ENCODE data around the gene ZNF154. TPM values are rescaled to one million over a fixed set of nuclear protein-coding genes. Genes with fewer than 3 reads are reported as not detected.
A peak's percentile ranks its signal among the peaks of the same experiment; 100 is the strongest.

The ZNF154 gene
- total RNA-seq, 1 experiment from 2014 or later, result not detected

DNA sequence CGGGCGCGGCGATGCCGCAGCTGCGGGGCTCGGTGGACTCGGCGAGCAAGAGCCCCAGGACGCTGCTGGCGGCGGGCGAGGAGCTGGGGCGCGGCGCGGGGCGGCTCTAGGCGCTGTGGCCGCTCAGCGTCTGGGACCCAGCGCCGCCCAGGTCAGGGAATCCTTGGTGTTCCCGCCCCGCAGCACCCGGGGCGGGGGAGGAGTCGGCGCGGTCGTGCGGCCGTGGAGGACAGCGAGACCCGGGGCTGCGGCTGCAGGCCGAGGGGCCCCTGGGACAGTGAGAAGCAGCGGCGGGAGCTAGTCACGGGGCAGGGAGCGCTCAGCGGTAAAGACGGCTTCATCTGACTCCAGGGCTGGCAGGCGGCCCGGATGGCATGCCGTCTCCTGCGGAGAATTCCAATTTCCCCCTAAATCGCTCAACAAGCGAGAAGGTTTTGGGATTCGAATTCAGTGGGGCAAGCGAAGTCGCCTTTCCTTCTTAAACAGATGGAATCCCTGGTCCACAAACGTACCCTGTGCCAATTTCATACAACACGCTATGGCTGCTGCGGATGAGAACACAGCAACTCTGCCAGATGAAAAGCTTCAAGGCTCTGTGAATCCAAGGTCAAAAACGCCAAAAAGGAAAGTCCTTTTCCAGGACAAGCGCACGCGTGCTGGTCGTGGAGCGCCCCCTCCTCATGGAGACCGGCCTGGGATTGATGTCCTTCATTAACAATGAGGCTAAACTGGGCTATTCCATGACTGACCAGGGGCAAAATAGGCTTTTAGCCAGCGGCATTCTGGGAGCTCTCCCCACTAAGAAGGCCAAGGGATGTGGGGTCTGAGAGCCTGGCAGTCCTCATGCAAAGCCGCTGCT, 44.5 kb downstream of the ZNF154 start:
- peak overlapping the region; percentile 92 for H3K4me2 ChIP-seq (ENCODE audit: low read length)
- DNase-seq (peak; percentile 31), ATAC-seq (peak; percentile 92)
- H3K4me1 ChIP-seq (ENCODE audit: insufficient read depth, low read length), result 0 out of 2 replicates have a peak, but pooled peaks cover 4% of the 10 kb centered on the region
- TF ChIP-seq EZH2 (IDR thresholded peaks at IDR 0.05; ENCODE audit: low read length, unreplicated experiment), result no peak
- TF ChIP-seq EZH2phosphoT487 (IDR thresholded peaks at IDR 0.05; ENCODE audit: borderline replicate concordance, low read length), result no peak
- TF ChIP-seq, protein P1, sequence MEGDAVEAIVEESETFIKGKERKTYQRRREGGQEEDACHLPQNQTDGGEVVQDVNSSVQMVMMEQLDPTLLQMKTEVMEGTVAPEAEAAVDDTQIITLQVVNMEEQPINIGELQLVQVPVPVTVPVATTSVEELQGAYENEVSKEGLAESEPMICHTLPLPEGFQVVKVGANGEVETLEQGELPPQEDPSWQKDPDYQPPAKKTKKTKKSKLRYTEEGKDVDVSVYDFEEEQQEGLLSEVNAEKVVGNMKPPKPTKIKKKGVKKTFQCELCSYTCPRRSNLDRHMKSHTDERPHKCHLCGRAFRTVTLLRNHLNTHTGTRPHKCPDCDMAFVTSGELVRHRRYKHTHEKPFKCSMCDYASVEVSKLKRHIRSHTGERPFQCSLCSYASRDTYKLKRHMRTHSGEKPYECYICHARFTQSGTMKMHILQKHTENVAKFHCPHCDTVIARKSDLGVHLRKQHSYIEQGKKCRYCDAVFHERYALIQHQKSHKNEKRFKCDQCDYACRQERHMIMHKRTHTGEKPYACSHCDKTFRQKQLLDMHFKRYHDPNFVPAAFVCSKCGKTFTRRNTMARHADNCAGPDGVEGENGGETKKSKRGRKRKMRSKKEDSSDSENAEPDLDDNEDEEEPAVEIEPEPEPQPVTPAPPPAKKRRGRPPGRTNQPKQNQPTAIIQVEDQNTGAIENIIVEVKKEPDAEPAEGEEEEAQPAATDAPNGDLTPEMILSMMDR (conservative IDR thresholded peaks at IDR 0.05; ENCODE audit: low read depth, low read length), result no peak
- no peaks in the 10 kb centered on the region for H3F3A ChIP-seq (ENCODE audit: low read length, unreplicated experiment)
- H3K9me2 ChIP-seq (replicated peaks; ENCODE audit: low read length), result no peaks in the 10 kb centered on the region
- no peaks in the 10 kb centered on the region for H4K20me1 ChIP-seq (ENCODE audit: low read length)
- no peak overlapping the region for H3K27ac ChIP-seq (ENCODE audit: low read length)
- POLR2A ChIA-PET (ENCODE audit: unreplicated experiment), result no interaction called here
- peak overlapping the region; percentile 71 for H3K4me3 ChIP-seq (ENCODE audit: low read length)
- H3K36me3 ChIP-seq (ENCODE audit: low read depth, low read length), result no peaks in the 10 kb centered on the region
- H3K27me3 ChIP-seq (ENCODE audit: low read length), result peaks cover 14% of the 10 kb centered on the region; the same call in 1 of the 2 replicates
- intact Hi-C loops (cut with micrococcal nuclease), result no loop called here
- H3K9ac ChIP-seq (ENCODE audit: low read length), result no peak overlapping the region
- no TSS peak for BruUV-seq (replicated peaks)
- CTCF ChIA-PET, result no interaction called here
- peak overlapping the region; percentile 91 for H2AFZ ChIP-seq (ENCODE audit: low read length)
- no peaks in the 10 kb centered on the region for H3K79me2 ChIP-seq (ENCODE audit: low read length)
- H3K9me3 ChIP-seq (ENCODE audit: low read length), result no peaks in the 10 kb centered on the region

GRCh38 chr19:57656346-57656745, 52.7 kb downstream of the ZNF154 start:
- no peak overlapping the region for H3K9ac ChIP-seq (ENCODE audit: low read length)
- TF ChIP-seq EZH2phosphoT487 (IDR thresholded peaks at IDR 0.05; ENCODE audit: borderline replicate concordance, low read length) (no peak), EZH2 (IDR thresholded peaks at IDR 0.05; ENCODE audit: low read length, unreplicated experiment) (no peak)
- TF ChIP-seq, protein P1 (conservative IDR thresholded peaks at IDR 0.05; ENCODE audit: low read depth, low read length), result no peak
- H3K4me1 ChIP-seq (ENCODE audit: insufficient read depth, low read length), result no peaks in the 10 kb centered on the region
- no peaks in the 10 kb centered on the region for H4K20me1 ChIP-seq (ENCODE audit: low read length)
- no peaks in the 10 kb centered on the region for H3K9me2 ChIP-seq (replicated peaks; ENCODE audit: low read length)
- DNase-seq, result peak; percentile 25
- ChIA-PET CTCF (no interaction called here), POLR2A (ENCODE audit: unreplicated experiment) (no interaction called here)
- no TSS peak for BruUV-seq (replicated peaks)
- no peaks in the 10 kb centered on the region for H3K36me3 ChIP-seq (ENCODE audit: low read depth, low read length)
- H3K9me3 ChIP-seq (ENCODE audit: low read length), result 0 out of 2 replicates have a peak, but pooled peaks cover 12% of the 10 kb centered on the region
- peaks cover 15% of the 10 kb centered on the region; the same call in 1 of the 2 replicates for H3K27me3 ChIP-seq (ENCODE audit: low read length)
- H3K4me3 ChIP-seq (ENCODE audit: low read length), result no peak overlapping the region
- no peak for ATAC-seq
- H2AFZ ChIP-seq (ENCODE audit: low read length), result no peak overlapping the region
- H3K4me2 ChIP-seq (ENCODE audit: low read length), result no peak overlapping the region
- intact Hi-C loops (cut with micrococcal nuclease), result no loop called here
- H3K79me2 ChIP-seq (ENCODE audit: low read length), result no peaks in the 10 kb centered on the region
- H3K27ac ChIP-seq (ENCODE audit: low read length), result no peak overlapping the region
- no peaks in the 10 kb centered on the region for H3F3A ChIP-seq (ENCODE audit: low read length, unreplicated experiment)

DNA sequence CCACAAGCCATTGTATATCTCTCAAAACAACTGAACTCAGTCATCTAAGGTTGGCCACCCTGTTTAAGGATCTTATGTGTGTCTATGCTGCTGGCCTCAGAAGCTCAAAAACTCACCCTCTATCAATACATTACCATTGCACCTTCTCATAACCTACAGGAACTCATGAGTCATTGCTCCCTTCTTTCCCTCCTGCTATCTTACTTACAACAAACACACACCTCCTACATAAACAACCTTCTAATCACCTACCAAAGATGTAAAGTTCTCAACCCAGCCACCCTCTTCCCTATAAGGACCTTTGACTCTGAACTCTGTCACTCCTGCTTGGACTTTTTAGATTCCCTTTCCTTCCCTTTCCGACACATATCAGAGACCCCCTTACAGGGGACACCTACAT, 53.6 kb downstream of the ZNF154 start:
- H3K27me3 ChIP-seq (ENCODE audit: low read length), result 0 out of 2 replicates have a peak, but pooled peaks cover 10% of the 10 kb centered on the region
- no peak overlapping the region for H3K4me3 ChIP-seq (ENCODE audit: low read length)
- BruUV-seq (replicated peaks), result no TSS peak
- no peak overlapping the region for H3K4me2 ChIP-seq (ENCODE audit: low read length)
- H3K9ac ChIP-seq (ENCODE audit: low read length), result no peak overlapping the region
- H3K27ac ChIP-seq (ENCODE audit: low read length), result no peak overlapping the region
- ATAC-seq, result no peak
- H3K9me3 ChIP-seq (ENCODE audit: low read length), result 0 out of 2 replicates have a peak, but pooled peaks cover 12% of the 10 kb centered on the region
- no peaks in the 10 kb centered on the region for H4K20me1 ChIP-seq (ENCODE audit: low read length)
- H2AFZ ChIP-seq (ENCODE audit: low read length), result no peak overlapping the region
- TF ChIP-seq EZH2 (IDR thresholded peaks at IDR 0.05; ENCODE audit: low read length, unreplicated experiment) (no peak), EZH2phosphoT487 (IDR thresholded peaks at IDR 0.05; ENCODE audit: borderline replicate concordance, low read length) (no peak)
- TF ChIP-seq, protein P1 (conservative IDR thresholded peaks at IDR 0.05; ENCODE audit: low read depth, low read length), result no peak
- H3K9me2 ChIP-seq (replicated peaks; ENCODE audit: low read length), result no peaks in the 10 kb centered on the region
- ChIA-PET POLR2A (ENCODE audit: unreplicated experiment) (no interaction called here), CTCF (no interaction called here)
- H3K36me3 ChIP-seq (ENCODE audit: low read depth, low read length), result no peaks in the 10 kb centered on the region
- H3K79me2 ChIP-seq (ENCODE audit: low read length), result no peaks in the 10 kb centered on the region
- no peaks in the 10 kb centered on the region for H3K4me1 ChIP-seq (ENCODE audit: insufficient read depth, low read length)
- DNase-seq, result no peak
- intact Hi-C loops (cut with micrococcal nuclease), result no loop called here
- no peaks in the 10 kb centered on the region for H3F3A ChIP-seq (ENCODE audit: low read length, unreplicated experiment)

All from PC-3 (cell line).